ENCODE results near the gene KDM4B.

DNA sequence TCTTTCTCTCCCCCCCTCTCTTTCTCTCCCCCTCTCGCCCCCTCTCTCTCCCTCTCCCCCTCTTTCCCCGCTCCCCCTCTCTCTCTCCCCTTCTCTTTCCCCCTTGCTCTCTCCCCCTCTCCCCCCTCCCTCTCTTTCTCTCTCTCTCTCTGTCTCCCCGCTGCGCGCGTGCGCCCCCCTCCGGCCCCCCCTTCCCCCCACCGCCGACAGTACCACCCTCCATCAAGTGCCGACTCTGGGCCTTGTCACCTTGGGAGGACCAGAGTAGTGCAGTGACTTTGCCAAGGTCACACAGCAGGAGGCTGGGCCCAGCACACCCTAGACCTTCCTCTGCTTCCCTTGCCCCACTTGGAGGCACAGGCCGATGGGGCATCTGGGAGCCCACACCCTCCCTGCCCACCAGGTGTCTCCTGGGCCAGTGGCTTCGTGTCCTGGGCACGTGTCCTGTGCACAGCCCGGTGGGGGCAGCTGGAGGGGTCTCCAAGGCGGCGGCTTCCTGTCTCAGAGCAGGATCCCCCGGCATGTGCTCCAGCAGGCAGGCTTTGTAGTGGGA, 121.6 kb downstream of the KDM4B start:
- TF ChIP-seq YY1 (IDR thresholded peaks at IDR 0.05; ENCODE audit: low read depth) (no peak), EP300 (IDR thresholded peaks at IDR 0.05; ENCODE audit: borderline replicate concordance in 1 of 2, low read depth in 1 of 2, low read length in 1 of 2) (no peak)
- TF ChIP-seq, protein P1, sequence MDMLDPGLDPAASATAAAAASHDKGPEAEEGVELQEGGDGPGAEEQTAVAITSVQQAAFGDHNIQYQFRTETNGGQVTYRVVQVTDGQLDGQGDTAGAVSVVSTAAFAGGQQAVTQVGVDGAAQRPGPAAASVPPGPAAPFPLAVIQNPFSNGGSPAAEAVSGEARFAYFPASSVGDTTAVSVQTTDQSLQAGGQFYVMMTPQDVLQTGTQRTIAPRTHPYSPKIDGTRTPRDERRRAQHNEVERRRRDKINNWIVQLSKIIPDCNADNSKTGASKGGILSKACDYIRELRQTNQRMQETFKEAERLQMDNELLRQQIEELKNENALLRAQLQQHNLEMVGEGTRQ (IDR thresholded peaks at IDR 0.05; ENCODE audit: borderline replicate concordance, low read depth, low read length), result no peak
- TF ChIP-seq, protein P2, sequence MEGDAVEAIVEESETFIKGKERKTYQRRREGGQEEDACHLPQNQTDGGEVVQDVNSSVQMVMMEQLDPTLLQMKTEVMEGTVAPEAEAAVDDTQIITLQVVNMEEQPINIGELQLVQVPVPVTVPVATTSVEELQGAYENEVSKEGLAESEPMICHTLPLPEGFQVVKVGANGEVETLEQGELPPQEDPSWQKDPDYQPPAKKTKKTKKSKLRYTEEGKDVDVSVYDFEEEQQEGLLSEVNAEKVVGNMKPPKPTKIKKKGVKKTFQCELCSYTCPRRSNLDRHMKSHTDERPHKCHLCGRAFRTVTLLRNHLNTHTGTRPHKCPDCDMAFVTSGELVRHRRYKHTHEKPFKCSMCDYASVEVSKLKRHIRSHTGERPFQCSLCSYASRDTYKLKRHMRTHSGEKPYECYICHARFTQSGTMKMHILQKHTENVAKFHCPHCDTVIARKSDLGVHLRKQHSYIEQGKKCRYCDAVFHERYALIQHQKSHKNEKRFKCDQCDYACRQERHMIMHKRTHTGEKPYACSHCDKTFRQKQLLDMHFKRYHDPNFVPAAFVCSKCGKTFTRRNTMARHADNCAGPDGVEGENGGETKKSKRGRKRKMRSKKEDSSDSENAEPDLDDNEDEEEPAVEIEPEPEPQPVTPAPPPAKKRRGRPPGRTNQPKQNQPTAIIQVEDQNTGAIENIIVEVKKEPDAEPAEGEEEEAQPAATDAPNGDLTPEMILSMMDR (IDR thresholded peaks at IDR 0.05), result no peak
